Right renal cortex interstitium (tissue), 3 donors: ENCODE measurements around the gene PTPN2. TPM values are rescaled to one million over a fixed set of nuclear protein-coding genes. Genes with fewer than 3 reads are reported as not detected.
A peak's percentile ranks its signal among the peaks of the same experiment; 100 is the strongest.
"Not testable (repeated sequence)": the region's sequence is repeated elsewhere in the genome, so short reads cannot be mapped to it uniquely, and the experiment has no call there.

Source experiments
- DNase-seq, 3 donors: peaks; one replicate each; pipeline ENCODE4 v3.0.0-alpha.2; 2013; ENCODE audit warnings: low read depth in 3 of 3, low spot score in 2 of 3
- polyA plus RNA-seq, 3 donors: library from polyadenylated mRNA; unstranded; fragments of 120-200 nt; gene quantifications; one replicate each; pipeline ENCODE4 v1.2.1, GENCODE V29; 2013; ENCODE audit not compliant: insufficient read length in 3 of 3

The PTPN2 gene
- polyA plus RNA-seq, 3 donors, result 55.4 to 57.9 (median 57.8) TPM

GRCh38 chr18:12895626-12896025 is 11.6 kb upstream of the PTPN2 start:
- DNase-seq, result no peak

DNA sequence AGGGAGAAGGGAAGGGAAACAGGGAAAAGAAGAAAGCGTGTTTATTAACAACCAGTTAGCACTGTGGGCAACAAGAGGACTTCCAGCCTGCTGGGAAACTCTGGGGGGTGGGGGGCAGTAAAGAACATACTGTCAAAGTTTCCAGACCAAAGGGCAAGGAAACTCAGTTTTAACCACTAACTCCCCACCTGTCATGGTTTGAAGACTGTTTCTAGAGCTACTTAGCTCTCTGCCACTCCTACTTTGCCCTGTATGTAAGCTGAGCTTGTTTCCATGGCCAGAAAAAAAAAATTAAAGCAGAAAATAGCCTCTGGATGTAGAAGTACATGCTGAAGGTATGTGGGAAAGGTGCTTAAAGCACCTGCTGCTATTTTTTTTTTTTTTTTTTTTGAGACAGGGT is 11.0 kb upstream of the PTPN2 start:
- no peak for DNase-seq

GRCh38 chr18:12891561-12891960 is 7.5 kb upstream of the PTPN2 start:
- DNase-seq, result no peak

GRCh38 chr18:12890964-12891363 is 6.9 kb upstream of the PTPN2 start:
- no peak for DNase-seq

- no peak for DNase-seq
These were observed 2.6 kb upstream of the PTPN2 start for GRCh38 chr18:12886498-12887126.

GRCh38 chr18:12885500-12885899 is 1.5 kb upstream of the PTPN2 start:
- DNase-seq, result no peak

GRCh38 chr18:12884406-12885323 is 628 bp upstream of the PTPN2 start:
- DNase-seq, result peak in 1 of 3 donors; percentile 23

DNA sequence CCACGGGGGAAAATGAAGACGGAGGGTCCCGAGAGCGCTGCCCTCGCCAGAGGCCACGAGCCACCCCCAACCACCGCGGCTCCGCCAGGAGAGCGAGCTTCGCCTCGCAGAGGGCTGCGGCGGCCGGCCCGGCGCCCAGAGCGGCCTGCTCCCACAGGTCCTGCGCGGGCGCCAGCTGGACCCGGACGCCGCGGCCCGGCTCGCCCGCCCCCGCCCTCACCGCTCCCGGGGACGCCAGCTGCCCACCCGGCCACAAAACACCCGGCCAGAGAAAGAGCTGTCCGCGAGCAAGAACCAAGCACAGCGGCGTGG is 709 bp downstream of the PTPN2 start:
- peak in 1 of 3 donors; percentile 36 for DNase-seq

DNA sequence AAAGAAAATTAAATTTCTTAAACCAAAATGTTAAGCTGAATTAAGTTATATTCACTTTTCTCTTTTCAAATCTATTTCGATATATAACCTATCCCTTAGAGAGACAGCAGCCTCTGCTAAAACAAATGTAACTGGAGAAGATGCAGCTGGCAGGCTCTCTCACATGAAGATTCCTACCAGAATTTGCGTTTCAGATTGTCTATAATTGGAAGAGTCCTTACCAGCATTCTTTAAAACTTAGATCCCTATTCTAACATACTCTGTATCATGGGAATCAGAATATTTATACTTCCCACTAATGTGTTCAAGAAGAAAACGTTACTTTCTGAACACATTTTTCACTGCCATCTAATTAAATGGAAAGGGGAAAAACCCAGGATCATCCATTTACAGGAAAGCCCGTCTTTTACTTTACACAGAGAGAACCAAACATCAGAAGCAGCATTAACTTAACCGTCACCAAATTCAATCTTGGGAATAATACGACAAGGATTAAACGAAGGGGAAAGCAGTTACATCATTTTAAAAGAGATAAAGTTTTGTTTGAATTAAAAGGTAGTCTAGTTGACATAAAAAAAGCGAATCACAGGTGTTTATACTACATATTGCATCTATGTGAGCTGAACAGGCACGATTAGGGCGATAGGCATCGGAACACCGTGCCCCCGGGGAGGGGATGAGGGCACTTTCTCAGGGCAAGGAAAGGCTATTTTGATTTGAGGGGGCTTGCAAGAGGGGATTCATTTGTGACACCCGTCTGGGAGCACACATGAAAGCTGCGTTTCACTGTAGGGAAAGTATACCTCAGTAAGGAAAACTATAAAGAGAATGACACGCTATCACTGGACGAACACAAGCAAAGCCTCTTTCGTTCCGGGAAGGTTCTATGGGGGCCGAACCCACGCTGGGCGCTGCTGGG is 1.3 kb downstream of the PTPN2 start:
- no peak for DNase-seq

DNA sequence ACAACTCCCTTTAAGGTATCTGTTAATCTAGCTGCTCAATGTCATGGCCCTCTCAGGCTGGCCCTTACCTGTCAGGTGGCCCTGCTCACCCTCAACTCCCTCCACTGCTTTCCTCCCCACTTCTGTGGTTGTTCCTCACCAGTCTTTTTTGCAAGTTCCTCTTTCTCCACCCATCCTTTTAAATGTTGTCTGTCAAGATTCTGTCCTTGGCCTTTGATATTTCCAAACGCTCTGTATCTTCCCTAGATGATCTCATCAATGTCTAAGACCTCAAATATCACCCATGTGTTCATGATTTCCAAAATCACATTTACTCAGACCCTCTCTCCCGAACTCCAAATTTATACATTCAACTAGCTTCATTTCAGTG is 3.5 kb downstream of the PTPN2 start:
- no peak for DNase-seq

- DNase-seq, result no peak
These were observed 4.0 kb downstream of the PTPN2 start for GRCh38 chr18:12879840-12880540.

- not testable (repeated sequence) for DNase-seq
These were observed 9.0 kb downstream of the PTPN2 start for GRCh38 chr18:12874992-12875391.

- DNase-seq, result not testable (repeated sequence)
These were observed 10.0 kb downstream of the PTPN2 start for GRCh38 chr18:12873961-12874567.

- DNase-seq, result no peak
These were observed 11.6 kb downstream of the PTPN2 start for GRCh38 chr18:12872408-12872807.

GRCh38 chr18:12868576-12868975 is 15.5 kb downstream of the PTPN2 start:
- no peak for DNase-seq

DNA sequence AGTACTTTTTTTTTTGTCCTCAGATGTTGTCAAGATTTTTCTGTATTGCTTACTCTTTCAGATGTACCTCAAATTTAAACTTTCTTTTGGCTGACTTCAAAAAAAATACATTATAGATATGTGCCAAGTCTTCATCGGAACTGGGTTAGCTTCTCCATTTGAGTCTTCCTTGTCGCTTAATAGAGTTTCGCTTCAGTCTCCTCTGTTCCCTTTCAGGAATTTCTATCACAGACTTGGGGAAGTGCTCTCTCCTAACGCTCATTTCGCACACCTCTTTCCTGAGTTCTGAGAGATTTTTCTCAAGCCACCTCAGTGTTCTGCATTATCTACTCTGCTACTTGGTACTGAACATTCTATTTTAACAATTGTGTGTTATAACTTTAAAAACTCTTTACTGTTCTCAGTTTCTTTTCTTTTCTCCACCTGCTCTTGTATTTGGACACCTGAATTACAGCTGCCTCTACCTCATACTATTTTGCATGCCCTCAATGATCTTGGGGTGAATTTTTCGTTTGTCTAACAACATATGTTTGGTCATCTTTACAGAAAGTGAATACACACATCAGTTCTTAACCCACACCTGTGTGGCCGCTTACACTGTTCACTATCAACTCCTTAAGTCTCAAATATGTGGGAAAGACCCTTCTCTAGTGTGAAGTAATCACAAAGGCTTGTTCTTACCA is 16.5 kb downstream of the PTPN2 start:
- no peak for DNase-seq

DNA sequence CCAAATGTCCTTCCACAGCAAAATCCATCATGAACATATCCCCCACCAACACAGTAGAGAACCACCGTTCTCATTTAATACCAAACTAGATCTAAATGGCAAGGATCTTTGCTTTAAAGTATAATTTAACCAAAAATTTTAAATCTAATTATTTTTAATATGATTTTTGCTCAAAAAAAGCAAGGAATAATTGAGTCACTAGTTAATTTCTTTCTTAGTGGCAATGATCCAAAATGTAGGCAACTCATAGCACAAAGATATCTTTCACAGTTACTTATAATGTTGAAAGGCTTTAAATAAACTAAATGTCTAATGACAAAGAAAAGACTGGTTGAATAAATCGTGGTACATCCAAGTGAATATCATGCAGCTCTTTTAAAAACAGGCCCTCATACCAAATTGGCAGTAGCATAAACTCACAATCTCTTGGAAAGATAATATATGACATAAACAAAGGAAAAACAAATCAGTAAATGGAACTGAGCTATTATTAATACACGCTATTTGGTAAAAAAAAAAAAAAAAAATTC is 20.3 kb downstream of the PTPN2 start:
- DNase-seq, result no peak

GRCh38 chr18:12862874-12863482 is 21.1 kb downstream of the PTPN2 start:
- no peak for DNase-seq

- DNase-seq, result no peak
These were observed 21.6 kb downstream of the PTPN2 start for GRCh38 chr18:12862467-12862866.
